K562 (cell line): Measurements from ENCODE around the gene LY6G6C. TPM values are rescaled to one million over a fixed set of nuclear protein-coding genes. Genes with fewer than 3 reads are reported as not detected.
A peak's percentile ranks its signal among the peaks of the same experiment; 100 is the strongest.

ENCODE experiments used
- JUND ChIP-seq, 2 experiments: IDR thresholded peaks; 2 replicates in 1 of 2; 3 replicates in 1 of 2; pipeline ENCODE4 v1.6.1; 2011; ENCODE audit warnings: borderline replicate concordance in 2 of 2, low read depth in 2 of 2, low read length in 2 of 2, improper control_type of control experiment in 1 of 2, missing biosample characterization in 1 of 2, missing genetic modification characterization in 1 of 2, missing genetic modification reagents in 1 of 2
- MIER1 ChIP-seq: fragments of 450-650 bp; IDR thresholded peaks from 2 replicates; pipeline ENCODE4 v1.6.1; 2016; ENCODE audit warnings: antibody characterized with exemption, mild to moderate bottlenecking, low read depth
- MTF1 ChIP-seq: fragments of 250-450 bp; sonication (Bioruptor Pico); IDR thresholded peaks from 2 replicates; pipeline ENCODE4 v1.9.0; 2021; ENCODE audit warnings: moderate library complexity, mild to moderate bottlenecking, inconsistent platforms, borderline replicate concordance
- SMC3 ChIP-seq: conservative IDR thresholded peaks from 2 replicates; pipeline ENCODE4 v1.6.1; 2011; ENCODE audit warnings: low read depth, low read length, improper control_type of control experiment; ENCODE audit not compliant: insufficient read depth
- TEAD4 ChIP-seq, 2 experiments: sonication (generic) in 1 of 2; formaldehyde crosslinking in 1 of 2; IDR thresholded peaks; 2 replicates each; pipeline versions ENCODE4 v1.6.1 to v1.8.0; 2012 to 2022; ENCODE audit warnings: borderline replicate concordance in 1 of 2, inconsistent platforms in 1 of 2, low read length in 1 of 2, mild to moderate bottlenecking in 1 of 2, missing genetic modification reagents in 1 of 2
- THRB ChIP-seq: fragments of 450-650 bp; formaldehyde crosslinking; conservative IDR thresholded peaks from 2 replicates; pipeline ENCODE4 v1.4.0; 2022; ENCODE audit warnings: mild to moderate bottlenecking, missing genetic modification characterization
- TRIM24 ChIP-seq, 2 experiments: fragments of 450-650 bp; IDR thresholded peaks; 2 replicates each; pipeline ENCODE4 v1.6.1; 2016
- WHSC1 ChIP-seq: IDR thresholded peaks from one replicate; pipeline ENCODE4 v1.6.1; 2012; ENCODE audit warnings: low read length, control low read depth, inconsistent platforms
- ZBTB12 ChIP-seq: fragments of 250-450 bp; sonication (Bioruptor Pico); IDR thresholded peaks from 2 replicates; pipeline ENCODE4 v1.4.0; 2020
- ZBTB26 ChIP-seq: fragments of 450-650 bp; formaldehyde crosslinking; IDR thresholded peaks from 2 replicates; pipeline ENCODE4 v1.4.0; 2022; ENCODE audit warnings: missing genetic modification characterization
- ZFP36 ChIP-seq: fragments of 150-350 bp; IDR thresholded peaks from 2 replicates; pipeline ENCODE4 v1.6.1; 2018; ENCODE audit warnings: low read length, low read depth; ENCODE audit not compliant: partially characterized antibody
- ZNF445 ChIP-seq: fragments of 250-450 bp; sonication (Bioruptor Pico); IDR thresholded peaks from 2 replicates; pipeline ENCODE4 v1.4.0; 2020; ENCODE audit warnings: low read depth, mild to moderate bottlenecking, moderate library complexity
- ZNF512 ChIP-seq: IDR thresholded peaks from 2 replicates; pipeline ENCODE4 v1.6.1; 2016; ENCODE audit warnings: missing genetic modification characterization, missing compliant biosample characterization
- ZNF586 ChIP-seq: fragments of 450-650 bp; formaldehyde crosslinking; conservative IDR thresholded peaks from 2 replicates; pipeline ENCODE4 v1.4.0; 2020; ENCODE audit warnings: mild to moderate bottlenecking, moderate library complexity
- polyA plus RNA-seq, 8 experiments: library from polyadenylated mRNA; depleted of rRNA in 4 of 8; stranded (reverse) in 5 of 8; unstranded in 3 of 8; fragments of >200 nt; fragmentation: Nextera tagmentation in 2 of 8; fragmentation: Illumina TruSeq in 1 of 8; extraction: Ambion mirVana in 2 of 8; extraction: Trizol in 1 of 8; gene quantifications; 2 replicates each; pipeline versions ENCODE4 v1.2.1 to v1.2.3, GENCODE V29; 2011 to 2014; ENCODE audit warnings: inconsistent platforms in 1 of 8, missing spikeins in 1 of 8
- total RNA-seq, 7 experiments: library from RNA; depleted of rRNA in 6 of 7; stranded (reverse); fragments of >200 nt in 6 of 7; fragmentation: Illumina TruSeq in 2 of 7; extraction: Trizol in 2 of 7; gene quantifications; 2 replicates each; pipeline versions ENCODE4 v1.2.1 to v1.2.3, GENCODE V29; 2011 to 2021; ENCODE audit warnings: low replicate concordance in 1 of 7
- TF ChIP-seq, protein P1 (sequence below): fragments of 250-450 bp; sonication (Bioruptor Pico); IDR thresholded peaks from 2 replicates; pipeline ENCODE4 v1.4.0; 2020; ENCODE audit warnings: mild to moderate bottlenecking, moderate library complexity
- TF ChIP-seq, protein P2 (sequence below): fragments of 450-650 bp; IDR thresholded peaks from 2 replicates; pipeline ENCODE4 v1.6.1; 2016; ENCODE audit warnings: missing biosample characterization, missing genetic modification characterization

The LY6G6C gene
- total and polyA plus RNA-seq, 9 of the 15 experiments (the other 6 are each of a cell fraction or from before 2014, with no cell fraction given): 0.06 to 0.20 TPM; not detected in 7

DNA sequence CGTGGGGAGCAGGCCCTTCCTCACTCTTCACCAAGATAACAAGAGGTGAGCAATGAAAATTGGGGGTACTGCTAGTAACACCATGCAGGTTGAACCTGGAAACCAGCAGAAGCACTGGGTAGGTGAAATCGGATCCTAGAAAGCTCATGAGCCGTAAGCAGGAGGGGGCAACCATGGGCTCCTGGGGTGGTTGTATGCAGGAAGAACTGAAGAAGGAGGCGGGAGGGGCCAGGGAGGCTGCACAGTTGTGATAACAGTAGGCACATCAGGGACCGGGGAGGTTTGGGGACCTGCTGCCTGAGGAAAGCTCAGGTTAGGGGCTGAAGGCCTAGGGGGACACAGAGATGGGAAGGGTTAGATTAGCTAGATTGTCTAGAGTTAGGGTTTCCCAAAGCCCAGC, 35.1 kb downstream of the LY6G6C start (continued):
- TF ChIP-seq THRB (CRISPR knock-in tag) (peak; percentile 52; the same call in 1 of the 2 replicates), JUND (IDR thresholded peaks at IDR 0.05; ENCODE audit: borderline replicate concordance, low read depth, low read length) (peak; percentile 31; the same call in 1 of the 2 replicates), JUND (tag; IDR thresholded peaks at IDR 0.05; ENCODE audit: borderline replicate concordance, low read depth, low read length) (no peak; the same call in 2 of the 3 replicates), ZNF512 (no peak), TRIM24 (IDR thresholded peaks at IDR 0.05) (0 out of 4 replicates have a peak, but pooled peaks of 1 of the 2 experiments have one; percentile 49), ZNF445 (no peak), ZNF586 (no peak), WHSC1 (no peak), ZBTB12 (no peak), ZFP36 (no peak), MIER1 (0 out of 2 replicates have a peak, but pooled peaks have one; percentile 35), SMC3 (no peak), MTF1 (CRISPR knock-in tag) (no peak), ZBTB26 (no peak; the same call in 1 of the 2 replicates), TEAD4 (IDR thresholded peaks at IDR 0.05; ENCODE audit: low read length) (no peak), TEAD4 (CRISPR knock-in tag; IDR thresholded peaks at IDR 0.05; ENCODE audit: borderline replicate concordance) (no peak)
- TF ChIP-seq, protein P1, sequence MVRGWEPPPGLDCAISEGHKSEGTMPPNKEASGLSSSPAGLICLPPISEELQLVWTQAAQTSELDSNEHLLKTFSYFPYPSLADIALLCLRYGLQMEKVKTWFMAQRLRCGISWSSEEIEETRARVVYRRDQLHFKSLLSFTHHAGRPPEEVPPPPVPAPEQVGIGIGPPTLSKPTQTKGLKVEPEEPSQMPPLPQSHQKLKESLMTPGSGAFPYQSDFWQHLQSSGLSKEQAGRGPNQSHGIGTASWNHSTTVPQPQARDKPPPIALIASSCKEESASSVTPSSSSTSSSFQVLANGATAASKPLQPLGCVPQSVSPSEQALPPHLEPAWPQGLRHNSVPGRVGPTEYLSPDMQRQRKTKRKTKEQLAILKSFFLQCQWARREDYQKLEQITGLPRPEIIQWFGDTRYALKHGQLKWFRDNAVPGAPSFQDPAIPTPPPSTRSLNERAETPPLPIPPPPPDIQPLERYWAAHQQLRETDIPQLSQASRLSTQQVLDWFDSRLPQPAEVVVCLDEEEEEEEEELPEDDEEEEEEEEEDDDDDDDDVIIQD (CRISPR knock-in tag): no peak
- TF ChIP-seq, protein P2, sequence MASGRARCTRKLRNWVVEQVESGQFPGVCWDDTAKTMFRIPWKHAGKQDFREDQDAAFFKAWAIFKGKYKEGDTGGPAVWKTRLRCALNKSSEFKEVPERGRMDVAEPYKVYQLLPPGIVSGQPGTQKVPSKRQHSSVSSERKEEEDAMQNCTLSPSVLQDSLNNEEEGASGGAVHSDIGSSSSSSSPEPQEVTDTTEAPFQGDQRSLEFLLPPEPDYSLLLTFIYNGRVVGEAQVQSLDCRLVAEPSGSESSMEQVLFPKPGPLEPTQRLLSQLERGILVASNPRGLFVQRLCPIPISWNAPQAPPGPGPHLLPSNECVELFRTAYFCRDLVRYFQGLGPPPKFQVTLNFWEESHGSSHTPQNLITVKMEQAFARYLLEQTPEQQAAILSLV (tag): no peak
